HepG2 (cell line): Measurements from ENCODE around the gene ABI3.

ENCODE experiments used
- MEIS1 ChIP-seq: sonication (generic); formaldehyde crosslinking; IDR thresholded peaks from 2 replicates; pipeline ENCODE4 v1.9.0; 2021; ENCODE audit warnings: mild to moderate bottlenecking, missing genetic modification reagents, moderate library complexity, borderline replicate concordance
- REST ChIP-seq, 2 experiments: IDR thresholded peaks; 2 replicates each; pipeline ENCODE4 v1.6.1; 2011 to 2012; ENCODE audit warnings: low read length in 2 of 2, borderline replicate concordance in 1 of 2, low read depth in 1 of 2, mild to moderate bottlenecking in 1 of 2, moderate library complexity in 1 of 2
- ZHX1 ChIP-seq: sonication (generic); formaldehyde crosslinking; IDR thresholded peaks from 2 replicates; pipeline ENCODE4 v1.8.1; 2022; ENCODE audit warnings: low read depth, mild to moderate bottlenecking, missing genetic modification reagents
- ZNF362 ChIP-seq: sonication (generic); formaldehyde crosslinking; IDR thresholded peaks from 2 replicates; pipeline ENCODE4 v1.4.0; 2020; ENCODE audit warnings: missing genetic modification reagents, mild to moderate bottlenecking, borderline replicate concordance

- TF ChIP-seq ZNF362 (CRISPR knock-in tag) (no peak), MEIS1 (CRISPR knock-in tag) (no peak), REST (IDR thresholded peaks at IDR 0.05; ENCODE audit: borderline replicate concordance in 1 of 2, low read depth in 1 of 2, low read length in 2 of 2) (no peak), ZHX1 (CRISPR knock-in tag) (no peak)
Observed at GRCh38 chr17:49229076-49229804, 18.7 kb downstream of the ABI3 start.
